Middle frontal gyrus (tissue), 1 donor: Measurements from ENCODE around the gene ULBP1.
"Not testable (repeated sequence)": the region's sequence is repeated elsewhere in the genome, so short reads cannot be mapped to it uniquely, and the experiment has no call there.

ENCODE experiments used
- DNase-seq: peaks from one replicate; pipeline ENCODE4 v3.0.0-alpha.2; 2015; ENCODE audit warnings: low spot score; ENCODE audit errors: extremely low spot score

The ULBP1 gene

DNA sequence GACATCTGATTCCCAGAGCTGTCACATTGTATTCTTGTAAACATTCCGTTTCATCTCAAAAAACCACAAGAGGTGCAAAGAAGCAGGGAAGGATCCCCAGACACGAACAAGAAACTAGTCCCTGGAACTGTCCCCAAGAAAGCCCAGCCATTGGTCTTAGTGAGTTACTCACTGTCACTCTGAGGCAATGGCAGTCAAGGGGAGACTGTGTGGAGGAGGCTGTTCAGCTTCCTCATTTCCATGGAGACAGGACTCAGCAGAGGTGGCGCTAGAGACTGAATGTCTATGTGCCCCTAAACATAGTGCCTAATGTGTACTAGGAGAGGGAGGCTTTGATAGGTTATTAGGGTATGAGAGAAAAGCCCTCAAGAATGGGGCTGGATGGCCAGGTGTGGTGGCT lies 11.1 kb downstream of the ULBP1 start:
- no peak for DNase-seq

DNA sequence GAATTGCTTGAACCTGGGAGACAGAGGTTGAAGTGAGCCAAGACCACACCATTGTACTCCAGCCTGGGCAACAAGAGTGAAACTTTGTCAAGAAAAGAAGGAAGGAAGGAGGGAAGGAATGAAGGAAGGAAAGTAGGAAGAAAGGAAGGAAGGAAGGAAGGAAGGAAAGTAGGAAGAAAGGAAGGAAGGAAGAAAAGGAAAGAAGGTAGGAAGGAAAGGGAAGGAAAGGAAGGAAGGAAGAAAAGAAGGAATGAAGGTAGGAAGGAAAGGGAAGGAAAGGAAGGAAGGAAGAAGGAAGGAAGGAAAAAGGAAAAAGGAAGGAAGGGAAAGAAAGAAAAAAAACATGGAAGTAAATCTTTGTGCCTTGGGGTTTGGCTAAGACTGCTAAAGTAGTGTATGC lies 11.7 kb downstream of the ULBP1 start:
- no peak for DNase-seq

GRCh38 chr6:149977221-149977620 lies 13.5 kb downstream of the ULBP1 start:
- DNase-seq, result no peak

DNA sequence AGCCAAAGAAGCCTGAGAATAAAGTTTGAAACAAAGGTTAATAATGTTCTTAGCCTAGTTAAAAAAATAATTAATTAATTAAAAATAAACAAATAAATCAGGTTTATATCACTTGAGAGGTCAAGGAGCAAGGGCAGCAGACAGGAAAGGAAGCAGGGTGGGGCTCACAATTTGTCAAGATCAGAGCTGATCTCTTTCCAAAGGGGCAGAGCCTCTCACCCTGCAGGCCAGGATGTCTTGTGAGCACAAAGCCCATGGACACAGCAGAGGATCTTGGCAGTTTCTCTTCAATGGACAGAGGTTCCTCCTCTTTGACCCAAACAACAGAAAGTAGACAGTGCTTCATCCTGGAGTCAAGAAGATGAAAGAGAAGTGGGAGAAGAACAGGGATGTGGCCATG lies 14.9 kb downstream of the ULBP1 start:
- no peak for DNase-seq

- DNase-seq, result no peak
Measured at GRCh38 chr6:149979293-149979692, 15.6 kb downstream of the ULBP1 start.

DNA sequence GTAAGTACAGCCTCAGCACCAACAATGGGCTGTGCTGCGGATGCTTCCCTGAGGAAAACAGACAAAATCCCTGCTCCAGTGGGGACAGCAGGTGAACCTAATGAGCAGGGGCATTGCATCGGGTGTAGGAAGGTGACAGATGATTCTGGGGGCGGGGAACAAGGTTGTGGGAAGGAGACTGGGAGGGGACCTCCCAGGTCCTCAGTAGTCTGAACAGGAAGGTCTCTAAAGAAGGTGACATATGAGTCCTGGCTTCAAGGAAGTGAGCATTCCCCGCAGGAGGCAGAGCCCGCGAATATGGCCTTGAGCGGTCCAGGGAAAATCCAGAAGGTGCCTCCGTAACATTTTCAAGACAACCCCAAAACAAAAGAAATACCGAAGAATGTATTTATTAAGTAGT lies 19.4 kb downstream of the ULBP1 start:
- no peak for DNase-seq

- DNase-seq, result no peak
Measured at GRCh38 chr6:149984773-149985172, 21.0 kb downstream of the ULBP1 start.

DNA sequence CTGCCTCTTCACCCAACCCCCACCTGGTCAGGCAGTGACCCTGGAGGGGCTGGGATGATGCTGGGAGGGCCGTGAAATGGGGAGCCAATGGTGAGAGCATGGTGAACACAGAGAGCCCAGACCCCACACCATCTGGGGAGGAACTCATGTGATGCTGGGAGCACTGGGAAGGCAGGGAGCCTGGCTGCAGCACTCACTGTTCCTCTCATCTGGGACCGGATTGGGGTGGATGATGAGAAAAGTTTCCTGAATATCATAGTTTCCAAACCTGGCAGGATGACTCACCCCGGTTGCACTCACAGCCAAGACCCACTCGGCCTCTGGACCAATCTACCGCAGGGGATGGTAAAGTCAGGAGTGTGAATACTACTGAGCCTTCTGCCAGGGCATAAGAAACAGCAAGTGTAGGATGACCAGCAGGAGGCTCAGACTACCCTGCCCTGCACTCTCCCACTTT lies 21.8 kb downstream of the ULBP1 start:
- DNase-seq, result no peak

DNA sequence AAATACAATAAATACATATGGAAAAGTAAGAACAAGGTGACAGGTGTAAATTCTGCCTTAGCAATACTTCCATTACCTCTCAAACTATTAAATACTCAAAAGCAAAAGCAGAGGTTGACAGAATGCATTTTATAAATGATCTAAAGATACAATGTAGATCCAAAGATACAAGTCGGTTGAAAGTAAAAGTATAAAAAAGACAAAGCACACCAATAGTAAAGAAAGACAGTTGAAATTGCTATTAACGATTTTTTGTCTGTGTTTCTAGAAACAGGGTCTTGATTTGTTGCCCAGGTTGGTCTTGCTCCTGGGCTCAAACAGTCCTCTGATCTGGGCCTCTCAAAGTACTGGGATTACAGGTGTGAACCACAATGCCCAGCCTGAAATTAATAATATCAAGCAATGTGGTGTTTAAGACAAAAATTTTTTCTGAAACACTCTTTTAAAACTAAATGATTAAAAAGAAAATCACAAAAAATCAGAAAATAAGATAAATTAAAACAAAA lies 23.9 kb downstream of the ULBP1 start:
- DNase-seq, result no peak

- DNase-seq, result no peak
Measured at GRCh38 chr6:149988550-149989346, 25.0 kb downstream of the ULBP1 start.

DNA sequence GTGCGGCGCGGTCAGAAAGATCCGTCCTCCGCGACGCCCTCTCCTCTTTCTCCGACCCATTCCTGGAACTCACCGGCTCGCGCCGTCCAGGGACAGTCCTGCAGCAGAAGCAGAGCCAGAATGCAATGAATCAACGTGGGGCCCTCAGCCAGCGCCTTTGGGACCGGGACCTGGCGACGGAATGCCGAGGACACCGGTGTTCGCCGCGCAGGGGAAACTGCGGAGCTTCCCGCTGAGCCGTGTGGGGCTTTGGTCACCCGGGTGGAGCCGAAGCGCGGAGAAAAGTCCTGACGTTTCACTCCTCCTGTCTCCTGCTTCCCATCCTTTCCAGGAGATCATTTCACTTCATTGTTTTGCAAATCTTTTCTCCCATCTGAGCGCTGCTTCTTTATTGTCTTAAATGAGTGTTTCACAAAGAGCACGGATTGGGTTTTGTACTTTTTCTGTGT lies 26.5 kb downstream of the ULBP1 start:
- DNase-seq, result no peak

- no peak for DNase-seq
Measured at GRCh38 chr6:149990661-149991471, 27.1 kb downstream of the ULBP1 start.

GRCh38 chr6:149991472-149991795 lies 27.7 kb downstream of the ULBP1 start:
- not testable (repeated sequence) for DNase-seq

DNA sequence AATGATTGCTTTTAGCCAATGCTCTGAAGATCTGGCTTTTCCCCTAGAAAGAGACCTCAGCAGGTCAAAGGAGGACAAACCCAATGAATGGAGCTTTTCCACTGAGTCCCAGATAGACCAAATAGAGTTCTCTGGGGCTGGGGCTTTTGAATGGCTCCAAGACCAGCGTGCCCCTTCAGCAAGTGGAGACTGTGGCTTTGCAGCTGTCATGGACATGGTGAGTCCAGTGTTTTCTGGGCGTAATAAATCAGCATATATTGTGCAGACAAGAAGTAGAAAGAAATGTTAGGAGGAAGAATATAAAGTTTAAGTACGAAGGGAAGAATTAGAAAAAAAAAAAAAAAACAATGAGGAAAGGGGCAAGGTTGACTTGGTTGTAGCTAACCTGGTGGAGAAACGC lies 28.1 kb downstream of the ULBP1 start:
- DNase-seq, result no peak

DNA sequence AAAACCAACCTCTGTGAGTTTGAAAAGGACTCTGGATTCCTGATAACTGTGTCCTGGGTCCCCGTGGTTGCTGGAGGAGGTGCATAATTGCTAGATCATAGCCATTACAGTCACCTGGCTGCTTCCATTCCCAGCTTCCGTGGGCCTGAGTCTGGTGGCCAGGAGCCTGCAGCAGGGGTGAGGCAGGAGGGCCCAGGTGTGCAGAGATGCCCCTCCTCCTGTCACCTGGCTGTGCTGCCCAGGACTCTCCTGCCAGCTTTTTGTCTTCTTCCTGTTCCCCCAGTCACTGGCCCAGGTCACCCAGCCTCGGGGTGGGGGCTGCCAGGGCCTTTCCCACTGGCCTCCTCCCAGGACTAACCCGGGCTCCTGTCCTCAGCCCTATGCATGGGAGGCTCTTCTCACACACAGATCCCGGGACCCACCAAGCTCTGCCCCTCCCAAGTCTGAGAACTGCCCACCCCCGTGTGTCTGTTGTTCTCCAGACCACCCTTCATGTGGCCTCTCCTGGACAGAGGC lies 31.6 kb downstream of the ULBP1 start:
- no peak for DNase-seq

- no peak for DNase-seq
Measured at GRCh38 chr6:149995971-149996370, 32.2 kb downstream of the ULBP1 start.

GRCh38 chr6:149999636-150000035 lies 35.9 kb downstream of the ULBP1 start:
- DNase-seq, result no peak

DNA sequence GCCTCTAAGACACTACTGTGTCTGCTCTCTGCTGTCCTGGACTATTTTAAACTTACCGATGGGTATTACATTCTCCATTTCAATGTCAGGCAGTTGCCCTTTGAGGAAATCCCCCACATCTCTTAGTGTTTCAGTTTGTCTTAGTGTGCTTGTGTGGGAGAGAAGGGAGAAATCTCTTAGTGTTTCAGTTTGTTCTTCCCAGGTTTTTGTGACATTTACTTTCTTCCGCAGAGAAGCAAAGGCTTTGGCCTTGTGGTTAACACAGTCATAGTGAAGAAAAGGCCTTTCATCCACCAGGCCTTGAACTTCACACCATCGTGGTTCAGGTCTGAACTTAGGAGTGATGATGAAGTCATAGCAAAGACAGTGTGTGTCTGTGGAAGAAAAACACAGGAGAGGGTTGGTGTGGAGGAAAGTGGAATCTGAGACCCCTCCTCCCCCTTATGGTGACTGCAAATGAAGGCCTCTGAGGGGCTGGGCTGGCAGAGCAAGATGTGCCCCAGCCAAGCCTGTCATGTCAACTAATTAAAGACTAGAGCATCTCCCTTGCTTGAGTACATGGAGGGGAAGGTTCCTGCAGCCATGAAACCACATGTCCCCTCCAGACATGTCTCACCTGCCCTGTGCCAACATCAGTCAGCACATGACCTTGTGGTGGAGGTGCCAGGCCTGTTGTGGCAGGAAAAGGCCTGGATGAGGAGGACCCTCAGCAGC lies 37.7 kb downstream of the ULBP1 start:
- DNase-seq, result no peak

- DNase-seq, result no peak
Measured at GRCh38 chr6:150002710-150003109, 39.0 kb downstream of the ULBP1 start.

GRCh38 chr6:150003599-150003998 lies 39.9 kb downstream of the ULBP1 start:
- DNase-seq, result not testable (repeated sequence)

GRCh38 chr6:150004101-150004782 lies 40.5 kb downstream of the ULBP1 start:
- no peak for DNase-seq
